ENCODE measurements around the gene IQSEC2. TPM values are rescaled to one million over a fixed set of nuclear protein-coding genes. Genes with fewer than 3 reads are reported as not detected.

IQSEC2 gene
- polyA plus RNA-seq, 3 donors = 15.0 to 20.5 (median 18.9) TPM

Other genes starting within 250 kb of the IQSEC2 start
- gene GPR173, start 232.8 kb downstream of the IQSEC2 start, polyA plus RNA-seq (ENCODE audit: insufficient read length in 3 of 3) = 10 to 100 TPM; 13.8 to 28.1 (median 24.2) TPM
- gene TSPYL2, start 199.2 kb downstream of the IQSEC2 start, polyA plus RNA-seq (ENCODE audit: insufficient read length in 3 of 3) = 10 to 100 TPM; 29.2 to 31.2 (median 30.4) TPM
- gene KANTR, start 187.4 kb downstream of the IQSEC2 start, polyA plus RNA-seq (ENCODE audit: insufficient read length in 3 of 3) = 10 to 100 TPM in 2 of 3 donors, 1 to 10 TPM in 1; 8.5 to 24.0 (median 20.8) TPM
- gene KDM5C, start 56.4 kb downstream of the IQSEC2 start, polyA plus RNA-seq (ENCODE audit: insufficient read length in 3 of 3) = 100 to 1,000 TPM in 1 of 3 donors, 10 to 100 TPM in 2; 69.3 to 113 (median 80.1) TPM
- gene SMC1A, start 141.1 kb upstream of the IQSEC2 start, polyA plus RNA-seq (ENCODE audit: insufficient read length in 3 of 3) = 100 to 1,000 TPM; 108 to 134 (median 115) TPM
- gene RIBC1, start 141.3 kb upstream of the IQSEC2 start, polyA plus RNA-seq (ENCODE audit: insufficient read length in 3 of 3) = 1 to 10 TPM; 4.9 to 5.6 (median 5.0) TPM
- gene HSD17B10, start 152.8 kb upstream of the IQSEC2 start, polyA plus RNA-seq (ENCODE audit: insufficient read length in 3 of 3) = 100 to 1,000 TPM; 110 to 118 (median 112) TPM